HCEC 1CT (cell line): ENCODE results near the gene SLC25A6.
"Not testable (repeated sequence)": the region's sequence is repeated elsewhere in the genome, so short reads cannot be mapped to it uniquely, and the experiment has no call there.

Experiments
- DNase-seq: peaks from one replicate; pipeline ENCODE4 v3.0.0-alpha.2; 2017

SLC25A6 gene

DNA sequence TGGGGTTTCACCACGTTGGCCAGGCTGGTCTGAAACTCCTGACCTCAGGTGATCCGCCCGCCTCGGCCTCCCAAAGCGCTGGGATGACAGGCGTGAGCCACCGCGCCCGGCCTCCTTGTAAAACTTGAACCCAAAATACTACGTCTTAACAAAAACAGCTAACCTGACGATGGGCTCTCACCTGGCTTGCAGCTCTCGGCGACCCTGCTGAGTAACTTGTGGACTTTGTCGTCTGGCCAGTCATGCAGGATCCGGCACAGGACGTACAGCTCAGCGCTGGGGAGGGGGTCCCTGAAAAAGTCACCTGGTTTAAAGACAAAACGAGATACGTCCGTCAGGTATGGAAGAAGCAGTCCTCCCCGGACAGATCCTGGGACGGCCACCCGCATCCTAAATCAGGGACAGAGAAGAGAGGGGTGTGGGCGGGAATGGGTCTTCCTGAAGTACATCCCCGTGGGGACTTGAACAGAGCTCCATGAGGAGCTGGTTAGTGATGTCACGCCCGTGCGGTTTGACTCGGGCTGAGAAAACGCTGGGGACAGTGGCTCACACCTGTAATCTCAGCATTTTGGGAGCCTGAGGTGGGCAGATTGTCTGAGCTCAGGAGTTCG, 20.7 kb upstream of the SLC25A6 start:
- no peak for DNase-seq

DNA sequence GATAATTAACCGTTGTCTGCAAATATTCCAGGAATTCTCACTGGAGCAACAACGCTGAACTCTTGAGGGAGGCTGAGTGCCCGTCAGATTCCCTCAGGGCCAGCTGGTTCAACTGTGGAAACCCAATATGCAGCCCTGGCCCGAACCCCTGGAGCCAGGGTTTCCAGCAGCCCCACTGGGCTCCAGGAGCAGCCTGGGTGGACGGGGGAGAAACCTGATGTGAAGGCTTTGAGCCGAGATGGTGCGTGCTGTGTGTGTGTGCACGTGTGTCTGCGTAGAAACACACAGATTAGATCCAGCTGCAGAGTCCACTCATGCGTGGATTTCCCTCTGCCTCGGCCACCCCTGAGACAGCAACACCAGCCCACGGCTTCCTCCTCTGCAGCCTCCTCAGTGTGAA, 19.4 kb upstream of the SLC25A6 start:
- no peak for DNase-seq

DNA sequence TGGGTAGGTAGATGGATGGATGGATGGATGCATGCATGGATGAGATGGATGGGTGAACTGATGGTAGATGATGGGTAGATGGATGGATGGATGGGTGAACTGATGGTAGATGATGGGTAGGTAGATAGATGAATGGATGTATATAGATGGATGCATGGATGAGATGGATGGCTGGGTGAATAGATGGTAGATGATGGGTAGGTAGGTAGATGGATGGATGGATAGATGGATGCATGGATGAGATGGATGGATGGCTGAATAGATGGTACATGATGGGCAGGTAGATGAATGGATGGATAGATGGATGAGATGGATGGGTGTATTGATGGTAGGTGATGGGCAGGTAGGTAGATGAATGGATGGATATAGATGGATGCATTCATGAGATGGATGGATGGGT, 15.1 kb upstream of the SLC25A6 start:
- no peak for DNase-seq

DNA sequence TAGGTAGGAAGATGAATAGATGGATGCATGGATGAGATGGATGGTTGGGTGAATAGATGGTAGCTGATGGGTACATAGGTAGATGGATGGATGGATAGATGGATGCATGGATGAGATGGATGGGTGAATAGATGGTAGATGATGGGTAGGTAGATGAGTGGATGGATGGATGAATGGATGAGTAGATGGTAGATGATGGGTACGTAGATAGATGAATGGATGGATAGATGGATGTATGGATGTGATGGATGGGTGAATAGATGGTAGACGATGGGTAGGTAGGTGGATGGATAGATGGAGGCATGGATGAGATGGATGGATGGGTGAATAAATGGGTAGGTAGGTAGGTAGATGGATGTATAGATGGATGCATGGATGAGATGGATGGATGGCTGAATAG, 13.9 kb upstream of the SLC25A6 start:
- DNase-seq: not testable (repeated sequence)

DNA sequence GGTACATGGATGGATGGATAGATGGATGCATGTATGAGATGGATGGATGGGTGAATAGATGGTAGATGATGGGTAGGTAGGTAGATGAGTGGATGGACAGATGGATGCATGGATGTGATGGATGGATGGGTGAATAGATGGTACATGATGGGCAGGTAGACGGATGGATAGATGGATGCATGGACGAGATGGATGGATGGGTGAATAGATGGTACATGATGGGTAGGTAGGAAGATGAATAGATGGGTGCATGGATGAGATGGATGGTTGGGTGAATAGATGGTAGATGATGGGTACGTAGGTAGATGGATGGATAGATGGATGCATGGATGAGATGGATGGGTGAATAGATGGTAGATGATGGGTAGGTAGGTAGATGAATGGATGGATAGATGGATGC, 12.0 kb upstream of the SLC25A6 start:
- not testable (repeated sequence) for DNase-seq

DNA sequence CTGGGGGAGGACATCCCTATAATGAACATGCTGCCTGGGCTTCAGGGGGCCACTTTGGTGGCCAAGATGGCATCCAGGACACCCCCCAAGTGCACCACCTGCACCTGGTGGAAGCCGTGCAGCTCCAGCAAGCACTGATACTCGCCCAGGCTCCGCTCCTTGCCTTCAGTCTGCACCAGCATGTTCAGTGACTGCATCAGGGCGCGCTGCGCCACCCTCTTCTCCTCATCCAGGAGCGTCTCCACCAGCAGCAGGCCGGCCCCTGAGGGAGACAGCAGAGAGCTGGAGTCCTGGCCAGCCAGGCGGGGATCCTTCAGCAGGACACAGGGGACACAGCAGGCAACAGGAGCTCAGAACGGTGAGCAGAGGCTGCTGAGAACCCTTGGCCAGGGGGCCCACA, 11.3 kb upstream of the SLC25A6 start:
- no peak for DNase-seq

DNA sequence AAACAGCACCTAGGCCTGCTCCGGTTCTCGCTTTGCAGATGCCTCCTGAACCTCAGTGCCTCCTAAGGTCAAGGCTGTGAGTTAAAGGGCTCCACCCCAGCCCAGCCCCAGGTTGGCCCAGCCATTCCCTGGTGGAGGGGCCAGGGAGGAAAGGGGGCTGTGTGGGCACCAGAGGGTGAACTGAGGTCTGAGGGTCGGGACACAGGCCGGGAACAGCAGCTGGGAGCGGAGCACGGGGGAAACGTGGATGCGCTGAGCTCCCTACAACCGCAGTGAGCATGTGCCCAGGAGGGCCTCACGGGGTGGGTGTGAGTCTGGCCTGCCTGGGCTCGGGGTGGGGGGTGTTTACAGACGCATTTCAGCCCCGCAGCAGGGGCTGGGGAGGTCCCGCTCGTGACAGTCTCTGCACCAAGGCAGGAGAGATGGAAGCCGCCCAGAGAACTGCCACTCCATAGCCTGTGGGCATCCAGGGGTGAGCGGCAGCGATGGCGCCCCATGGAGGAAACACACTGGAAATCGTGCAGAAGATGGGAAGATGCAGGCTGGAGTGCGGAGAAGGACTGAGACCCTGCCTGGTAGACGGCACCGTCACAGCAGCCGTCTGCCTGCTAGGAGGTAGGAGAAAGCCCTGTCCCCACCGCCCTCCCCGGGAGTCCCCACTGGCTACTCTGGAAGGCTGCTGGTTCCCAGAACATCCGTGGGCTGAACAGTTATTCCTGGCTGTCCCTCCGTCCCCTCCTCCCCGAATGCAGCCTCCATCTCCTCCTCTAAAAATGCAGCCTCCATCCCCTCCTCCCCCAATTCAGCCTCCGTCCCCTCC, 9.9 kb upstream of the SLC25A6 start:
- DNase-seq: no peak

DNA sequence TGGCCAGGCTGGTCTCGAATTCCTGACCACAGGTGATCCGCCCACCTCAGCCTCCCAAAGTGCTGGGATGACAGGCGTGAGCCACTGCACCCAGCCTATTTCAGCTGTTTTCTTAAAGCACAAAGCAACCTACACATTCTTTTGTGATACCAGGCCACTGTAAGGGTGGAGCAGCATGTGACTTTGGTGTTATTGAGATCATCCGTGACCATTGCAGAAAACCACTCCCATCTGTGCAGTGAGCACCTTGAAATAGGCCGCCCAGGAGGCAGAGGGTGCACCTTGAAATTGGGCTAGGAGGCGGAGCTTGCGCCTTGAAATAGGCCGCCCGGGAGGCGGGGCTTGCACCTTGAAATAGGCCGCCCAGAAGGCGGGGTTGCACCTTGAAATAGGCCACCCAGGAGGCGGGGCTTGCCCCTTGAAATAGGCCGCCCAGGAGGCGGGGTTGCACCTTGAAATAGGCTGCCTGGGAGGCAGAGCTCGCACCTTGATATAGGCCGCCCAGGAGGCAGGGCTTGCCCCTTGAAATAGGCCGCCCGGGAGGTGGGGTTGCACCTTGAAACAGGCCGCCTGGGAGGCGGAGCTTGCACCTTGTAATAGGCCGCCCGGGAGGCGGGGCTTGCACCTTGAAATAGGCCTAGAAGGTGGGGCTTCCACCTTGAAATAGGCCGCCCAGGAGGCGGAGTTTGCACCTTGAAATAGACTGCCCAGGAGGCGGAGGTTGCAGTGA, 9.0 kb upstream of the SLC25A6 start:
- DNase-seq: no peak

DNA sequence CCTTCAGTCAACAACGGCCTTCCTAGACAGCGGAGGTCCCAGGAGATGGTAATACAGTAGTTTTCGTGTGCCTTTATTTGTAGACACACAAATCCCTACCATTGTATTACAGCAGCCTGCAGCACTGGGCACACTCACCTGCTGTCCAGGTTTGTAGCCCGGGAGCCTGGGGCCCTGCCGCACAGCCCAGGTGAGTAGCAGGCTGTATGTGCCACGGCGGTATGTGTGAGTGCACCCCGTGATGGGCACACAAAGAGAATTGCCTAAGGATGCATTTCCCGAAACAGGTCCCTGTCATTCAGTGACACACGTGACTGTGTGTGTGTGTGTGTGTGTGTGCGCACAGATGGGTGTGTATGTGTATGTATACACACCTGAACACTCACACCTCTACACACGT, 8.1 kb upstream of the SLC25A6 start:
- DNase-seq: no peak

DNA sequence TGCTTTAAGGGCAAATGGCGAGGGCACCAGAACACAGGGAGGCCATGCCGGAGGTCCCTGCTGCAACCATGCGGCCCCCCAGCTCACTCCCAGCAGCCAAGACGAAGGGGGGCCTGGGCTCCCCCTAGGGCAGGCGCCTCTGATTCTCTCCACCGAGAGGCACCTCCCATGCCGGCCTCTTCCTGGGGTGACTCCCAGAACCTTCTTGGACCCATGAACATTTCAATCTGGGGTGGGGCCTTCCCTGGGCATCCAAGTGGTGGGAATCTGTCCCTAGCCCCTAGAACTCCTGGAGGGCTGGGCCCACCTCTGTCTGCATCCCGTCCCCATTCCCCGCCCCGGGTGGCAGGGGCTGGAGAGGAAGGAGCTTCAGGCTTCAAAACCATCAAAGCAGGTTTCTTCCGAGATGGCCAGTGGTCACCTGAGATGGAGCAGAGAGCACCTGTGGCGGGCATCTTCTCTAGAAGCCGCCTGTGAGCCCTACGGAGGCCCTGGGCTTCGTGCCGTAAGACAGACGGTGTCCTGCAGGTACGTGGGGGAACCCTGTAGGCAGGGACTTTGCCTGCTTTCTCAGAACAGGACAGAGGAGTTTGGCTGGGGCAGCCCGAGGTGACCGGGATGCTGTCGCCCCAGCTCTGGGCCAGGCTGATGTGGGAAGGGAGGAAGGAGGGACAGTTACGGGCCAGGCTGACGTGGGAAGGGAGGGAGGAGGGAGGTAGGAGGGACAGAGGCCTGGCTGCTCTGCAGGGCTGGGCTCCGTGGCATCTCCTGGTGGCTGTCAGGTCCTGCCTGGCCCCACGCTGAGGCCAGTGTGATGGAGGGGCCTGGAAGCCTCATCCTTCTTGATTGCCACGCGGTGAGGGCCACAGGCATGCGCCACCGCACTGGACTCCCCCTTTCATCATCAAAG, 6.8 kb upstream of the SLC25A6 start:
- no peak for DNase-seq

DNA sequence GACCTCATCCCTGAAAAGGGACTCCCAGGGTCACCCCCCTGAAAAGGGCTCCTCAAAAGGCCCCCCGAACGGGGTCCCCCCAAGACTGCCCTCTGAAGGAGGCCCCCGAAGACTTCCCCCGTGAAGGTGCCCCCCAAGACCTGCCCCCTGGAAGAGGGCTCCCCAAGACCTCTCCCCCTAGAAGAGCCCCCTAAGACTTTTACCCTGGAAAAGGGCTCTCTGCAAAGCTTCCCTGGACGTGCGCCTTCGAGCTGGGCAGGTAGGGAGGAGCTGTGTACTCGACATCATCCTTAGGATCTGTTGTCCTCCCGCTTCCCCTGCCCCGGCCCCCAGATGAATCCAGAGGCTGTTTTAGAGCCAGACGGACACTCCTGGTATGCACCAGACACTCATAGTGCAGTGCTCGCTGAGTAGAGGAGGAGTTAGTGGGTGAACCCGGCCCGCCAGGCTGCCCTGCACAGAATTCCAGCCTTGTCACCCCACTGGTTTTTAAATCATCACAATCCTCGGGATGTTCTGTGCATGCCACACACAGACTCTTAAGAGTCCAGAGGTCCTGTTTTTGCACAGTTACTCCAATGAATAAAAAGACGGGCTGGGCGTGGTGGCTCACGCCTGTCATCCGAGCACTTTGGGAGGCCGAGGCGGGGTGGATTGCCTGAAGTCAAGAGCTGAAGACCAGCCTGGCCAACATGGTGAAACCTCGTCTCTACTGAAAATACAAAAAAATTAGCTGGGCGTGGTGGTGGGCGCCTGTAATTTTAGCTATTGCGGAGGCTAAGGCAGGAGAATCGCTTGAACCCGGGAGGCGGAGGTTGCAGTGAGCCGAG, 5.7 kb upstream of the SLC25A6 start:
- DNase-seq: no peak

DNA sequence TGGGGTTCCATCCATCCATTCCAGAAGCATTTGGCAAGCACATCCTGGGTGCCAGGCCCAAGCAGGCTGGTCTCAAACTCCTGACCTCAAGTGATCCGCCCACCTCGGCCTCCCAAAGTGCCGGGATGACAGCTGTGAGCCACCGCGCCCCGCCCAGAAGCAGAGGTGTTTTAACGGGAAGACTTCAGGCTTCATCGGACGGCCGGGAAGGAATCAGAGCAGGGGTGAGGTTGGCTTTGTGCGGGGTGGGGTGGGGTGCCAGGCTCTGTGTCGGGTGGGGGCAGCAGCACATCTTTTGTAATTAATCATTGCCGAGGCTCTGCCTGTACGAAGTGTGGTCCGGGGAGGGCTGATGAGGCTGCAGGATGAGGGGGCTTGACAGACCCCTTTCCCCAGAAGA, 5.1 kb upstream of the SLC25A6 start:
- DNase-seq: no peak

DNA sequence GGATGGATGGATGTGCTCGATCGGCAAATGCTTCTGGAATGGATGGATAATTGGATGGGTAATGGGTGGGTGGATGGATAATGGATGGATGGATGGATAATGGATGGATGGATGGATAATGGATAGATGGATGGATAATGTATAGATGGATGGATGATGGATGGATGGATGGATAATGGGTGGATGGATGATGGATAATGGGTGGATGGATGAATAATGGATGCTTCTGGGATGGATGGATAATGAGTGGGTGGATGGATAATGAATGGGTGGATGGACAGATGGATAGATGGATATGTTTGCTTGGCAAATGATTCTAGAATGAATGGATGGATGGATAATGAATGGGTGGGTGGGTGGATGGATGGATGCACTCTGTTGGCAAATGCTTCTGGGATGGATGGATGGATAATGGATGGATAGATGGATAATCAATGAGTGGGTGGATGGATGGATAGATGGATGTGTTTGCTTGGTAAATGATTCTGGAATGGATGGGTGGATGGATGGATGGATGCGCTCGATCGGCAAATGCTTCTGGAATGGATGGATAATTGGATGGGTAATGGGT, 3.8 kb upstream of the SLC25A6 start:
- no peak for DNase-seq

DNA sequence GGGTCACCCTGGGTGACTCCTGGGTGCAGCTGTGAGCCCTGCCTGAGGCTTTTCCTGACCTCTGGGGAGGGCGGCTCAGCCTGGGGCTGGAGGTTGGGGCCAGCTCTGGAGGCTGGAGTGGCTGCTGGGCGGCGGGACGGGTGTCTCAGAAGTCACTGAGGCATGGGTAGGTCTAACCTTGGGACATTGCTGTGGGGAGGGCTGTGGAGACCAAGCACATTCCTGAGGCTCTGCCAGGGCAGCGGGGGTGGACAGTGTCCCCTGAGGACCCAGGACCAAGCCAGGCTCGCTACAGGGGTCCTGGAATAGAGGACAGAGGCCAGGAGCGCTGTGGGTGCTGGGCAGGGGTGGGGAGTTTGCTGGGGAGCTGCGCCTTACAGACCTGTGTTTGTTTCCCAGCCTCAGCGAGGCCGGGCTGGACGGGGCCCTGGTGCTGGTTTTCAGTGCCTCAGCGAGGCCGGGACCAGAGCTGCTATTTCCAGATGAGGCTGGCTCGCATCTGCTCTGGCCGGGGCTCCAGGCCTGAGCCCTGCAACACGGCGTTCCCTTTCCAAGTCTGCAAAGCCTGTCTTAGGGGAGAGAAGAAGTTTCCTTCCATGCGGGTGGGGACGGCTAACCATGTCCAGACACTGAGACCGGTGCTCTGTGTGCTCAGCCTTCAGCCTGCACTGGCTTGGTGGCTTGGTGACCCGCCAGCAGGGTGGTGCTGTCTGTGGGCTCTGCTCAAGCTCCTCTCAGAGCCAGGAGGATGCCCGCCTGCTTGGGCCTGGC, 3.0 kb upstream of the SLC25A6 start:
- no peak for DNase-seq

DNA sequence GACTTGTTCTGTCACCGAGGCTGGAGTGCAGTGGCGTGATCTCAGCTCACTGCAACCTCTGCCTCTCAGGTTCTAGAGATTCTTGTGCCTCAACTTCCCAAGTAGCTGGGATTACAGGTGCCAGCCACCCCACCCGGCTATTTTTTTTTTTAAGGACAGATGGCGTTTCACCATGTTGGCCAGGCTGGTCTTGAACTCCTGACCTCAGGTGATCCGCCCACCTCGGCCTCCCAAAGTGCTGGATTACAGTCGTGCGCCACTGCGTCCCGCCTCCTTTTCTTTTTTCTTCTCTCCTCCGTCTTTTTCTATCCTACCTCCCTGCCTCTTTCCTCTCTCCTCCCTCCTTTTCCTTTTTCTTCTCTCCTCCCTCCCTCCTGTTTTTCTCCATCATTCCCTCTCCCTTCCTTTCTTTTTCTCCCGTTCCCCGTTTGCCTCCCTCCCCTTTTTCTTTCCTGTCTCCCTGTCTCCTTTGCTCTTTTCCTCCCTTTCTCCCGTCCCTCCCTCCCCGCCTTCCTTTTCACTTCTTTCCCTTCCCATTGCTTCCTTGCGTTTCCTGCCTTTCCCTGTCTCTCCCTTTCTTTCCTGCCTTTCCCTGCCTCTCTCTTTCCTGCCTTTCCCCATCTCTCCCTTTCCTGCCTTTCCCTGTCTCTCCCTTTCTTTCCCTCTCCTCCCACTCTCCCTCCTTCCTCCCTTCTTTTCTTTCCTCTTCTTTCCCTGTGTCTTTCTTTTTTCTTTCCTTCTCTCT, 2.1 kb upstream of the SLC25A6 start:
- no peak for DNase-seq

DNA sequence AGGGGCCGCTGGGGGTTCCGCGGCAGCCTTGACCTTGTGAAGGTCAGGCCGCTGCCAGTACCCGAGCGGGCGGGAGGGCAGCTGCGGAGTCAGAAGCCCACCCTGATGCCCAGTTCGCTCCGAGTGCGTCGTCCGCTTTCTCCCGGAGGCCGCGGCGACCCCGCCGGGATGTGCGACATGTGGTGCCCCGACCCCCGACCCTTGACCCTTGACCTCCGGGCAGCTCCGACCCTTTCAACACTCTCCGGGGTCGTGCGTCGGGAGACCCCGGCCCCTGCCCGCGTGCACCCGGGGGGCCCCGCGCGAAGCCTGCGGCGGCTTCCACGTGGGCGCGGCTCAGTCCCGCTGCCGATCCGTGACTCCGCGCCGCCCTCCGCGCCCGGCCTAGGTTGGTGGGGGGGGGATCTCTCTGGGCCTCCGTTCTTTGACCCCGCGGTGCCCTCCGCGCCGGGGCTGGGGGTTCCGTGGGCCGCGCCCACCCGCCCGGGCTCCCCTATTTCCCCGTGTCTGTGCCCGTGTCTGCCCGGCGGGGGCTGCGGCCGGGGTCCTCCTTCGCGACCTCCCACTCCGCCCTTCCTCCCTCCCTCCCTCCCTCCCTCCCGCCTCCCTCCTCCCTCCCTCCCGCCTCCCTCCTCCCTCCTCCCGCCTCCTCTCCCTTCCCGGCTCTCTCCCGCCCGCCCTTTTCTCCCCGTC, 609 bp upstream of the SLC25A6 start:
- peak; percentile 74 for DNase-seq

DNA sequence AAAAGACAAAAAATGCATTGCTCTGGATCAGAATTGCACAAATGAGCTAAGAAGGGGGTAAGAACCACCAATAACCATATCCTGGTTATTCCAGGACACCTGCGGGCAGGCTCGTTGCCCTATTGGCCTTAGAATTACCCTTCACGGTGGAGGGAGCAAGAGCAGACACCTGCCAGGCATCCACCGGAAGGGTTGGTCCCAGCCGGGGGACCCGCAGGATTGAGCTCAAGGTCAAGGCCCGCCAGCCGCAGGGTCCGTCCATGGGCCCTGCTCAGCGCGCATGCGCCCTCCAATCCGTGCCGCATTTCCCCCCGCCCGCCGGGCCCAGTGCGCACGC, 575 bp downstream of the SLC25A6 start:
- no peak for DNase-seq

DNA sequence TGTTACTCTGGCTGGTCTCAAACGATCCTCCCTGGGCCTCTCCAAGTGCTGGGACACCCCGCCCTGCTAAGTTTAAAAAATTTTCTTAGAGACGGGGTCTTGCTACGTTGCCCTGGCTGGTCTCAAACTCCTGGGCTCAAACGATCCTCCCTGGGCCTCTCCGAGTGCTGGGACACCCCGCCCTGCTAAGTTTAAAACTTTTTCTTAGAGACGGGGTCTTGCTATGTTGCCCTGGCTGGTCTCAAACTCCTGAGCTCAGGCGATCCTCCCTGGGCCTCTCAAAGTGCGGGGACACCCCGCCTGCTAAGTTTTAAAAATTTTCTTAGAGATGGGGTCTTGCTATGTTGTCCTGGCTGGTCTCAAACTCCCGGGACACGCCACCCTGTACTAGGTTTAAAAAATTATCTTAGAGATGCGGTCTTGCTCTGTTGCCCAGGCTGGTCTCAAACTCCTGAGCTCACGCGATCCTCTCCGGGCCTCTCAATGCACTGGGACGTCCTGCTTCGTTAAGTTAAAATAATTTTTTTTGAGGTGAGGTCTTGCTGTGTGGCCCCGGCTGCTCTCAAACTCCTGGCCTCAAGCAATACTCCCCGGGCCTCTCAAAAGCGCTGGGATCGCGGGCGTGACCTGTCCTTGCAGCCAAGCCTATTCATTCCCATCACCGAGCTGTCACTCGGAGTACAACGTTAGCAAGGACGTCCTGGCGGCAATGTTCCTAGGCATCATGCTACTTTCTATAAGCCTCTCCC, 1.1 kb downstream of the SLC25A6 start:
- DNase-seq: no peak

DNA sequence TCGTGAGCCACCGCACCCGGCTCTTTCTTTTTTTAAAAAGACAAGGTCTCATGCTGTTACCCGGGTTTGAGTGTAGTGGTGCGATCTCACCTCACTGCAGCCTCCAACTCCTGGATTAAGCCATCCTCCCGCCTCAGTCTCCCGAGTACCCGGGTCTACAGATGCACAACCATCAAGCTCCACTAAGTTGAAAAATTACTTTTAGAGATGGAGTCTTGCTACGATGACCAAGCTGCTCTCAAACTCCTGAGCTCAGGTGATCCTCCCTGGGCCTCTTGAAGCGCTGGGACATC, 2.0 kb downstream of the SLC25A6 start:
- no peak for DNase-seq
